Suprapubic skin (tissue), 3 donors: ENCODE measurements around the gene KSR1.

Source experiments
- EP300 ChIP-seq: sonication (generic); formaldehyde crosslinking; IDR thresholded peaks from one replicate; pipeline ENCODE4 v1.6.1; 2017; ENCODE audit warnings: antibody characterized with exemption
- POLR2A ChIP-seq, 2 donors: fragments of 450-650 bp; IDR thresholded peaks; one replicate each; pipeline ENCODE4 v1.6.1; 2017; ENCODE audit warnings: antibody characterized with exemption in 2 of 2, mild to moderate bottlenecking in 2 of 2, moderate library complexity in 2 of 2
- TF ChIP-seq, protein P1 (sequence below), 2 donors: fragments of 200-600 bp in 1 of 2; fragments of 450-650 bp in 1 of 2; sonication (generic) in 1 of 2; IDR thresholded peaks; one replicate each; pipeline ENCODE4 v1.5.1; 2016 to 2019; ENCODE audit warnings: antibody characterized with exemption in 2 of 2, mild to moderate bottlenecking in 1 of 2, moderate library complexity in 1 of 2

DNA sequence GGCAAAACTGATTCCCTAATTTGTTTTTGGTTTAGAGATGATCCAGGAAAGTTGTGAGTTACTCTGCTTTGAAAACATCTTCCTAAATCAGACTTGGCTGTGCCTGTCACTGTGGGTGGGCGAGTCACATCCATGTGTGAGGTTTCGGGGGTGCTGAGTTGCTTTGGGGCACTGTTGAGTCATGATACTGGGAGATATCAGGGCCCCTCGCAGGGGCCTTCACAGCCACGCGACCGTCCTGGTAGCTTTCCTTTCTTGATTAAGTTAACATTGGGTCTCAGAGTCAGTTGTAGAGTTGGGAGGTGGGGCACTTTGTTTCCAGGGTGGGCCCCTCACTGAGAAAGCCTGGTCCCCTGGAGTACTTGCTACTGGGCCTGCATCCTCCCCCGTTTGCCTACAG, 116.4 kb downstream of the KSR1 start:
- no peak for TF ChIP-seq POLR2A (IDR thresholded peaks at IDR 0.05)
- TF ChIP-seq, protein P1, sequence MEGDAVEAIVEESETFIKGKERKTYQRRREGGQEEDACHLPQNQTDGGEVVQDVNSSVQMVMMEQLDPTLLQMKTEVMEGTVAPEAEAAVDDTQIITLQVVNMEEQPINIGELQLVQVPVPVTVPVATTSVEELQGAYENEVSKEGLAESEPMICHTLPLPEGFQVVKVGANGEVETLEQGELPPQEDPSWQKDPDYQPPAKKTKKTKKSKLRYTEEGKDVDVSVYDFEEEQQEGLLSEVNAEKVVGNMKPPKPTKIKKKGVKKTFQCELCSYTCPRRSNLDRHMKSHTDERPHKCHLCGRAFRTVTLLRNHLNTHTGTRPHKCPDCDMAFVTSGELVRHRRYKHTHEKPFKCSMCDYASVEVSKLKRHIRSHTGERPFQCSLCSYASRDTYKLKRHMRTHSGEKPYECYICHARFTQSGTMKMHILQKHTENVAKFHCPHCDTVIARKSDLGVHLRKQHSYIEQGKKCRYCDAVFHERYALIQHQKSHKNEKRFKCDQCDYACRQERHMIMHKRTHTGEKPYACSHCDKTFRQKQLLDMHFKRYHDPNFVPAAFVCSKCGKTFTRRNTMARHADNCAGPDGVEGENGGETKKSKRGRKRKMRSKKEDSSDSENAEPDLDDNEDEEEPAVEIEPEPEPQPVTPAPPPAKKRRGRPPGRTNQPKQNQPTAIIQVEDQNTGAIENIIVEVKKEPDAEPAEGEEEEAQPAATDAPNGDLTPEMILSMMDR (IDR thresholded peaks at IDR 0.05) = no peak
- no peak for TF ChIP-seq EP300
